ENCODE data around the gene EVI5.

The EVI5 gene

DNA sequence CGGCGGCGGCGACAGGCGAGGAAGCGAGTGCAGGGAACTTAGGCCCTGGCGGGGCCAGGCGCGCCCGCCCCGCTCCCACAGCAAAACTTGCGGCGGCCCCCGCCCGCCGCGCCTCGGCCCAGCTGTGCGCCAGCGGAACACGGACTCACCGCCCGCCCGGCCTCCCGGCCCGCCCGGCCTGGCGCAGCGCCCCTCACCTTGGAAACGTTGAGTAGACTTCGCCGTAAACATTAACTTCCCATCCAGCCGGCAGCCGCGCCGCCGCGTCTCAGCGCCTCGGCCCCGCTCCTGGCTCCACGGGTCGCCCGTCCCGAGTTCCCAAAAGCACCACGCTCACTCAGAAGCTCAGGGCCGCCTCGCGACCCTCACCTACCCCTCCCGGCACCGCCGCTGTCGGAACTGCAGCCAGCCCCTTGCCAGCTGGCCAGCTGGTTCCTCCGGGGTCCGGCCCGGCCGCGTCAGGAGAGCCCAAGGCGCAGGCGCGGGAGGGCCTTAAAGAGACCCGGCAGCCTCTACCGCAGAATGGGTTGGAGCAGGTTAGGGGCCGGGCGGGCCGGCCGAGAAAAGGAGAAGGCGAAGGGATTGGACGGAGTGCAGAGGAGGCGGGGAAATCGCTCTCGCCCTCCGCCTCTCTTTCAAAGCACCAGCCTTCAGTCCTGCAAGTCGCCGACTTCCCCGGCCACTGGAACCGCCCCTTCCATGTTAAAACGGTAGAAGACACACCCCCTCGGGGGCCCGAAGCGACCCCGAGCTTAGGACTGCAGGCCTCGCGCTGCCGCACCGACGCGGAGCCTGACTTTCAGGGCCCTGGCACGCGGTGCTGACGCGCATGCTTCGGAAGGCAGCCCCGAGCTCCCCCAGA is at the start of gene EVI5:
Gene EVI5, minus strand, starts transcription at position 470 of the 862 bp plus-strand sequence. CDS start 48,562 bp downstream, outside the sequence.
- DNase-seq, result peak; percentile 93

GRCh38 chr1:92834617-92835016 is 49.7 kb upstream of the EVI5 start:
- DNase-seq, result no peak

DNA sequence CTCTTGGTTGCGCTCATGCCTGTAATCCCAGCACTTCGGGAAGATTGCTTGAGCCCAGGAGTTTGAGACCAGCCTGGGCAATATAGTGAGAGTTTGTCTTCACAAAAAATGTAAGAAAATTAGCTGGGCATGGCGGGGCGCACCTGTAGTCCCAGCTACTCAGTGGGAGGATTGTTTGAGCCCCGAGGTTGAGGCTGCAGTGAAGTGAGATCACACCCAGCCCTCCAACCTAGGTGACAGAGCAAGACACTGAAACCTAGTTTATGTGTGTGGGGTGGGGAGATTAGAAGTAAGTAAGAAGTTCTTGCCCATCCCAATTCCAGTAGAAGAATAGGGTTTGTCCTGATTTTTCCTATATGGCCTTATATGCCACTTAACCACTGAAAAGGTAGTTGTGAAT is 48.9 kb upstream of the EVI5 start:
- no peak for DNase-seq

- DNase-seq, result no peak
Measured at GRCh38 chr1:92832537-92833114, 47.7 kb upstream of the EVI5 start.

DNA sequence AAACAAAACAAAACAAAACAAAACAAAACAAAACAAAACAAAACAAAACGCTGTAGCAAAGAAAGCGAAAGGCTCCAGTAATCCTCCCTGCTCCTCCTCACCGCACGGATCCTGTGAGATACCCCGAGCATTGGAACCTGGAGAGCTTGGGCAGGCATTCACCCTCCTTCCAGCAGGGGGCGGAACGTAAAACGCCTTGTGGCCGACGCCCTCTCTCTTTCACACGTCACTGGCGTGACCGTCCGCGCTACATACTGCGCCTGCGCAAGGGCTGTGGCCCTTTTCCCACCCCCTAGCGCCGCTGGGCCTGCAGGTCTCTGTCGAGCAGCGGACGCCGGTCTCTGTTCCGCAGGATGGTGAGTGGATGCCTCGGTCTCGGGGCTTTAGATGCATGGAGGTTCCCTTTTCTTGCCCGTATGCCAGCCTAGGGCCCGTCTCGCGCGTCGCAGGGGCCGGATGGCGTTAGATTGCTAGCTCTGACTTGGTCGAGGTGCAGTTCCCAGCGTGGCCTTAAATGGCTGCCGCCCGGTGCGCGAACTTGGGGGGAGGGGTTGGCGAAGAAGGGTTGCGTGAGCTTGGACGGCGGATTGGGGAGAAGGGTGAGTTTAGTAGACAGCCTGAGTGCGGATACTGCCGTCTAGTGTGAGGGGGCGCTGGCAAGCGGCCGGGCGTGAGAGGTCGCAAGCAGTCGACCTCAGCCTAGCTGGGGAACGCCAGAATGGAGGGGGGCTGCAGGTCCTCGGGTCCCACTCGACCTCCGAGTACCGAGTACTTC is 47.0 kb upstream of the EVI5 start, which contains the start of gene RPL5:
Gene RPL5, plus strand, starts transcription at position 279 of the 775 bp plus-strand sequence. Its CDS starts 75 bp downstream, at position 354.
- DNase-seq, result peak; percentile 97

DNA sequence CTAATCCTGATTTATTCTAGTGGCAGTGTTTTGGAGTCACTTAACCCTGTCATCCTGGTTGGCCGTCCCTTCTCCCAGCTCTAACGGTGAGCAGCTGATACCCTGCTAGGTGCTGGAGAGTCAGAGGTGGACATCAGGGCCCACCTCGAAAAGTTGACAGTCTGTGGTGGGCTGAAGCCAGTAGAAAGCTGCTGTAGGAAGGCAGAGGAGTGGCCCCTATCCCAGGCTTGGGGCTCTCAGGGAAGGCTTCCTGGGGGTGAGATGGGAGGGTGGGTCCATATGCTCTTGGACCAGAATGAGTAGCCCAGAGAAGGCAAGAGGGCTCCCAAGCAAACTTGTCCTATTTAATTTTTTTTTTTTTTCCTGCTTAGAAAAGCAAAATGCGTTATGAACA is 46.5 kb upstream of the EVI5 start:
- DNase-seq, result no peak

- no peak for DNase-seq
Measured at GRCh38 chr1:92826792-92827191, 41.9 kb upstream of the EVI5 start.

DNA sequence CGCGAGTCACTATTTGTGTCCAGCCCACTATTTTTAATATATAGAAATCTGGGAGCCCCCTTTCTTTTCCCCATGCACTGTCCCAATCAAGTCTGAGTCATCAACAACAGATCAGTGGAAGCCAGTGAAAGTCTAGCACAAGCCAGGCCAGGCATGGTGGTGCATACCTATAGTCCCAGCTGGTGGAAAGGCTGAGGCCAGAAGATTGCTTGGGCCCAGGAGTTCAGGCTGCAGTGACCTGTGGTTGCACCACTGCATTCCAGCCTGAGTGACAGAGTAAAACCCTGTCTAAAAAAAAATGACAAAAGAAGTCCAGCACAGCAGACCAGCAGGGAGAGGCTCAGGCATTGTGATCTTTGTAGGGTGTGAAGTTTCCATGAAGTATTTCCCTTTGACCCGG is 38.0 kb upstream of the EVI5 start:
- no peak for DNase-seq

DNA sequence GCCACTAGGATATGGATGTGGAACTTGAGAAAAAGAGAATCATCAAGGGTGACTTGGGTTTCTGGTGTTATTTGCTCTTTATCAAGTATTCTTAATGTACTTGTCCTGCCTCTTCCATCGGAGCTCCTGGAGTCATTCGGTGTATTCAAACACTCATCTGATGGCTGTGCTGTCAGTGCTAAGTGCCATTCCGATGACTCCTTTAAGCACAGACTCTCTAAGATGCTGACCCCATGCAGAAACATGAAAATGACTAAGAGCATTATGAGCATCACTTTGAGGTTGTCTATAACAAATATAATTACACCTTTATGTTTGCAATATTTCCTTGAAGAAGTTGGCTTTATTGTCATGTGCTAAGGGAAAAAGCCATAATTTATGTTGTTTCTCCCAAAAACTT is 35.6 kb upstream of the EVI5 start:
- no peak for DNase-seq

DNA sequence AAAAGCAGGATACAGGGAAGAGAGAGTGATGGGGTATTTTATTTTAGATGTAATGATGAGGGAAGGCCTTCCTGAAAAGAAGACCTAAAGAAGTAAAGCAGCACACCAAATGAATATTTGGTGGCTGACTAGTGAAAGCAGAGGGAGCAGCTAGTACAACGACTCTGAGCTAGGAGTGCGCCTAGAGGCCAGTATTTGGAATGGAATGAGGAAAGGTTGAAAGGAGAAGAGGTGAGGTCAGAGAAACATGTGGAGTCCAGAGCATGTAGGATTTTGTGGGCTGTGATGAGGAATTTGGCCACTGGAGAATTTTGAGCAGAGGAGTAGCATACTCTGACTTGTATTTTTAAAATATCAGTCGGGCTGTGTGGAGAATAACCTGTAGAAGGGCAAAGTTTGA is 35.1 kb upstream of the EVI5 start:
- no peak for DNase-seq

- peak; percentile 18 for DNase-seq
Measured at GRCh38 chr1:92817986-92818764, 33.3 kb upstream of the EVI5 start.

DNA sequence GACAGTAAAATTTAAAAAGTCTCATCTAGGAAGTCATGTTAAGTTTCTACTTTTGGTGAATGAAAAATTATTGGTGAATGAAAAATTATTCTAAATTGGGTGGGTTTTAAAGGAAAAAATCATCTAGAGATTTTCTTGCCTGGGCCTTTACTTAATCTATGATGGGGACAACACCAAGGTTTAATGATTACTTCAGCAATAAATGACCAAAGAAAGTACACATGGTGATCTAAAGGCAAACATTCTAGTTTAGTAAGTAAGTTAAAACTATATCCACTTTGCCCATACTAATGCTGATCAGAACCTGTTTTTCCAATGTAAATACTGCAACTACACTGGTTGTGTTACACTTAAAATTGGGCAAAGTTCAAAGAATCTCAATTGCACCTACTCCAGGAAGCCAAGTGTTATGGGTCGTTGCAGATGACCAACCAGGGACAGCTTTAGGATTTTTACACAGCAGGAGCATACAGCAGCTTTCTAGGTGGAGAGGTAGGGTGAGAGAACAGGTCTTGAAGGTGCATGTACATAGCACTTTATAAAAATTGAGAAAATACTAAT is 32.3 kb upstream of the EVI5 start:
- DNase-seq, result no peak

GRCh38 chr1:92816732-92817131 is 31.8 kb upstream of the EVI5 start:
- DNase-seq, result no peak

DNA sequence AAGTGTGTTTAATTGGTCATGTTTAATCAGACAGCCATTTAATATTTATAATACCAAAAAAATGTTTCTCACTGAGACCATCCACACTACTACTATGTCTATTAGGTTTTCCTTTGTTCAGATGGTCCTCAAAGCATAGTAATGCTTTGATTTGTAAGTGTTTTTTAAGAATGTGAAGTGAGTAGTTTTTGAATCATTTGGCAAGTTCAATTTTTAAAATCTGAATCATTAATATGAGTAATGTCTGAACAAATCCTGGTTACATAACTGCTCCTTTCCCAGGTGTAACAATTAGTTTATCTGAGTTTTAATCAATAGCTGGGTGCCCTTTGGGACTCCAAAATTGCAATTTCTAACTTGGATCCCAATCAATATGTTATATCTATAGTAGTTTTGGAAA is 23.5 kb upstream of the EVI5 start:
- DNase-seq, result no peak

- DNase-seq, result no peak
Measured at GRCh38 chr1:92805216-92805615, 20.3 kb upstream of the EVI5 start.

GRCh38 chr1:92804721-92805201 is 19.9 kb upstream of the EVI5 start:
- no peak for DNase-seq

- DNase-seq, result no peak
Measured at GRCh38 chr1:92803140-92803887, 18.4 kb upstream of the EVI5 start.

DNA sequence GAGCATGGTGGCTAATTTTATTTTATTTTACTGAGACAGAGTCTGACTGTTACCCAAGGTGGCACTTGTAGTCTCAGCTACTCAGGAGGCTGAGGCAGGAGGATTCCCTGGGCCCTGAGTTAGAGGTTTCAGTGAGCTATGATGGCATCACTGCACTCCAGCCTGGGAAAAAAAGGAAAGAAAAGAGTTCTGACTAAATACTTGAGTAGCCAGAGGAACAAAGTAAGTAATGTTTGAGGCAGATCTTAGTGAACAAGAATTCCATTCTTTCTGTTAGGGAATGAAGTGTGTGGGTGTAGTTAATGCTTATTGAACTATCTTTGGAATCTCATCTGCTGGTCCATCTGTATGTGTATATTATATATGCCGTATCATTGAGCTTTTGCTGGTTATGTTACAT is 13.1 kb upstream of the EVI5 start:
- DNase-seq, result no peak

DNA sequence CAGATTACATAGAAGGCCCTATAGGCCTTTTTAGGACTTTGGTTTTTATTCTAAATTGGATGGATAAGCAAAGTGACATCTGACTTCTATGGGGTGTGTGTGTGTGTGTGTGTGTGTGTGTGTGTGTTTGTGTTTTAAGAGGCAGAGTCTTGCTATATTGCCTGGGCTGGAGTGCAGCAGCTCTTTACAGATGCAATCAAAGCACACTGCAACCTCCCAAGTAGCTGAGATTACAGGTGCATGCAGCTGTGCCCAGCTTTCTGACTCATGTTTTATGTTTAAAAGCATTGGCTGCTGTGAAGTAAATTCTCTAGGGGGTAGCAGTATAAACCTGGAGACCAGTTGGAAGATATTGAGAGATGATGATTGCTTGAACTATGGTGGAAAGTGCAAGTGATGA is 12.4 kb upstream of the EVI5 start:
- no peak for DNase-seq

GRCh38 chr1:92795166-92795565 is 10.3 kb upstream of the EVI5 start:
- no peak for DNase-seq

- peak; percentile 46 for DNase-seq
Measured at GRCh38 chr1:92792340-92792782, 7.5 kb upstream of the EVI5 start.

All from NCI-H345 (cell line).